H1 (cell line): ENCODE measurements around the gene MYDGF. TPM values are rescaled to one million over a fixed set of nuclear protein-coding genes. Genes with fewer than 3 reads are reported as not detected.

Source experiments
- EZH2 ChIP-seq: fragments of 200-600 bp; sonication (generic); IDR thresholded peaks from 2 replicates; pipeline ENCODE4 v1.7.1; 2012; ENCODE audit warnings: low read depth, mild to moderate bottlenecking, moderate library complexity, low read length, inconsistent platforms; ENCODE audit not compliant: severe bottlenecking
- HDAC2 ChIP-seq, 2 experiments: fragments of 300-600 bp in 1 of 2; sonication (generic) in 1 of 2; IDR thresholded peaks; 2 replicates each; pipeline ENCODE4 v1.6.1; 2011 to 2012; ENCODE audit warnings: low read depth in 2 of 2, low read length in 2 of 2, mild to moderate bottlenecking in 2 of 2, moderate library complexity in 2 of 2, borderline replicate concordance in 1 of 2, inconsistent platforms in 1 of 2
- SP2 ChIP-seq: IDR thresholded peaks from 2 replicates; pipeline ENCODE4 v1.6.1; 2012; ENCODE audit warnings: mild to moderate bottlenecking, low read length, inconsistent platforms
- polyA plus RNA-seq, 7 experiments: library from polyadenylated mRNA; depleted of rRNA in 3 of 7; stranded (reverse) in 5 of 7; unstranded in 2 of 7; fragments of >200 nt in 5 of 7; fragments of 200-250 nt in 2 of 7; gene quantifications; 1 replicate in 5 of 7; 2 replicates in 1 of 7; 4 replicates in 1 of 7; pipeline versions ENCODE4 v1.2.1 to v1.2.3, GENCODE V29; 2011 to 2013; ENCODE audit warnings: missing spikeins in 2 of 7, mixed read lengths in 2 of 7
- total RNA-seq: library from RNA; stranded (reverse); fragmentation: NEBNext Ultra II Directional; extraction: Animal tissue kit (Norgen Biotek cat#: 25700); gene quantifications from 2 replicates; pipeline ENCODE4 v1.2.1, GENCODE V29; 2021

MYDGF gene
- total and polyA plus RNA-seq, 2 of the 8 experiments (the other 6 are each of a cell fraction or from before 2014, with no cell fraction given) = 40.6 to 51.1 TPM

DNA sequence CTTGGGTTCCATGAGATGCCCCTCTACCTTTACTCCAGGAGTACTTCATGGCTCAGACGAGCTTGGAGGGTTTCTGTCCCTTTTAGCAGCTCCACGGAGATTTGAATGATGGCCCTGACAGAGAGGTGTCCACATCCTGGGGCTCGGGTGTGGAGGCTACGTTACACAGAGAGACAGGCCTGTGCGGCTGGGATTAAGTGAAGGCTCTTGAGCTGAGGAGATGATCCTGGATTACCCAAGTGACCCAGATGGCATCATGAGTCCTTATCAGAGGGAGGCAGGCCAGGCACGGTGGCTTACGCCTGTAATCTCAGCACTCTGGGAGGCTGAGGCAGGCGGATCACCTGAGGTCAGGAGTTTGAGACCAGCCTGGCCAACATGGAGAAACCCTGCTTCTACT lies 41.1 kb upstream of the MYDGF start (continued):
- TF ChIP-seq EZH2 (no peak), HDAC2 (IDR thresholded peaks at IDR 0.05; ENCODE audit: borderline replicate concordance in 1 of 2, low read depth in 2 of 2, low read length in 2 of 2) (no peak), SP2 (no peak)
